Activated CD4-positive, alpha-beta memory T cell treated with anti-CD3 and anti-CD28 coated beads for 36 hours (primary cell): ENCODE data around the gene PIAS2. TPM values are rescaled to one million over a fixed set of nuclear protein-coding genes. Genes with fewer than 3 reads are reported as not detected.

ENCODE experiments used
- total RNA-seq, 2 experiments: library from RNA; stranded (reverse); gene quantifications; one replicate each; pipeline ENCODE4 v1.2.3, GENCODE V29; 2021

The PIAS2 gene
- total RNA-seq, 2 experiments from 2014 or later = 19.7 to 22.1 TPM

Other genes starting within 250 kb of the PIAS2 start
- not detected for gene ST8SIA5, start 160.5 kb downstream of the PIAS2 start, total RNA-seq
- under 1 TPM; 0.46 to 0.69 TPM for gene KATNAL2, start 95 bp upstream of the PIAS2 start, total RNA-seq
- gene ELOA2, start 118.1 kb upstream of the PIAS2 start, total RNA-seq = not detected
- gene HDHD2, start 233.0 kb upstream of the PIAS2 start, total RNA-seq = 10 to 100 TPM; 26.4 to 32.9 TPM